Panc1 (cell line): ENCODE results near the gene PLEKHG4B. TPM values are rescaled to one million over a fixed set of nuclear protein-coding genes. Genes with fewer than 3 reads are reported as not detected.
"Not testable (repeated sequence)": the region's sequence is repeated elsewhere in the genome, so short reads cannot be mapped to it uniquely, and the experiment has no call there.

Experiments
- ATAC-seq: fragments of 200-7000 bp; cut with Tn5 transposase; 2 replicates; pipeline ENCODE4 v1.9.1; 2020; ENCODE audit warnings: mild to moderate bottlenecking, moderate library complexity
- BruUV-seq: library from RNA; stranded (reverse); fragments of 400-500 nt; replicated peaks from 2 replicates; lab custom pipeline; 2021; lab: Mats Ljungman, UMichigan
- CTCF ChIA-PET: fragments of 300-600 bp; sonication (Branson Sonifier 250); formaldehyde crosslinking; loops from one replicate; lab custom pipeline; 2022; ENCODE audit warnings: antibody characterized with exemption; lab: Charles Lee
- POLR2A ChIA-PET: fragments of 300-600 bp; sonication (Branson Sonifier 250); formaldehyde crosslinking; loops from one replicate; lab custom pipeline; 2022; ENCODE audit warnings: antibody characterized with exemption; lab: Charles Lee
- DNase-seq: peaks from one replicate; pipeline ENCODE4 v3.0.0-alpha.2; 2010; ENCODE audit warnings: low read depth, low spot score
- H3K27ac ChIP-seq: 2 replicates; pipeline ENCODE4 v1.5.1; 2011; ENCODE audit warnings: mild to moderate bottlenecking, low read length, inconsistent platforms
- H3K27me3 ChIP-seq: fragments of 200-500 bp; sonication (Bioruptor generic); 2 replicates; pipeline ENCODE4 v1.6.0; 2014; ENCODE audit warnings: low read length, inconsistent platforms; ENCODE audit not compliant: control insufficient read depth, insufficient read depth
- H3K36me3 ChIP-seq: fragments of 200-500 bp; sonication (Bioruptor generic); 2 replicates; pipeline ENCODE4 v1.5.1; 2014; ENCODE audit warnings: inconsistent platforms, mild to moderate bottlenecking, low read length, moderate library complexity; ENCODE audit not compliant: control insufficient read depth, insufficient read depth
- H3K4me1 ChIP-seq: 2 replicates; pipeline ENCODE4 v1.5.1; 2011; ENCODE audit warnings: inconsistent platforms, mild to moderate bottlenecking, low read length, moderate library complexity; ENCODE audit not compliant: control insufficient read depth, insufficient read depth
- H3K4me3 ChIP-seq, 2 experiments: 2 replicates each; pipeline ENCODE4 v1.5.1; 2011 to 2012; ENCODE audit warnings: low read depth in 2 of 2, low read length in 2 of 2, mild to moderate bottlenecking in 2 of 2, inconsistent platforms in 1 of 2, moderate library complexity in 1 of 2
- H3K9me3 ChIP-seq: fragments of 200-500 bp; sonication (Bioruptor generic); 2 replicates; pipeline ENCODE4 v1.5.1; 2014; ENCODE audit warnings: low read depth, mild to moderate bottlenecking, inconsistent platforms, low read length, moderate library complexity; ENCODE audit not compliant: control insufficient read depth, insufficient read depth
- POLR2AphosphoS5 ChIP-seq: IDR thresholded peaks from 2 replicates; pipeline ENCODE4 v1.6.1; 2012; ENCODE audit warnings: mild to moderate bottlenecking, low read depth, low read length, moderate library complexity
- SIN3A ChIP-seq: IDR thresholded peaks from 2 replicates; pipeline ENCODE4 v1.6.1; 2012; ENCODE audit warnings: low read depth, mild to moderate bottlenecking, low read length, moderate library complexity, borderline replicate concordance; ENCODE audit not compliant: insufficient read depth
- in situ Hi-C: cut with HindIII; loops from 2 replicates; pipeline ENCODE4 v1.10.0; 2016; ENCODE audit warnings: low sequenced_read_pairs, low pct_unique_long_range_greater_than_20kb
- intact Hi-C: fragments of 100-400 bp; cut with micrococcal nuclease; formaldehyde crosslinking; loops from one replicate; pipeline ENCODE4 v1.10.0; 2022; ENCODE audit not compliant: unreplicated experiment
- total RNA-seq: library from RNA; stranded (reverse); gene quantifications from one replicate; pipeline ENCODE4 v1.2.1, GENCODE V29; 2021; ENCODE audit not compliant: unreplicated experiment
- TF ChIP-seq, protein P1 (sequence below): fragments of 450-650 bp; IDR thresholded peaks from 2 replicates; pipeline ENCODE4 v1.5.1; 2017; ENCODE audit warnings: mild to moderate bottlenecking

Gene PLEKHG4B
- total RNA-seq, 1 experiment from 2014 or later, result 8.9 TPM

GRCh38 chr5:164244-164643 lies 72.3 kb downstream of the PLEKHG4B start:
- CTCF ChIA-PET, result no interaction called here
- Histone ChIP-seq H3K36me3 (no peaks in the 10 kb centered on the region), H3K4me1 (peaks cover 9% of the 10 kb centered on the region; the same call in 1 of the 2 replicates), H3K27me3 (no peaks in the 10 kb centered on the region), H3K9me3 (no peaks in the 10 kb centered on the region), H3K27ac (no peak overlapping the region), H3K4me3 (peak overlapping the region in 1 of 2 experiments; percentile 16; a peak in 1 of 4 replicates)
- in situ Hi-C loops (no loop called here), intact Hi-C loops (no loop called here)
- POLR2A ChIA-PET, result no interaction called here
- DNase-seq (no peak), ATAC-seq (peak; percentile 55; the same call in 1 of the 2 replicates)
- TF ChIP-seq POLR2AphosphoS5, result no peak
- no TSS peak for BruUV-seq

- H3K27ac ChIP-seq, H3K36me3 ChIP-seq, intact Hi-C loops, ATAC-seq, DNase-seq, H3K9me3 ChIP-seq, CTCF ChIA-PET, H3K4me1 ChIP-seq, POLR2A ChIA-PET, H3K27me3 ChIP-seq, BruUV-seq, in situ Hi-C loops: not testable (repeated sequence)
- H3K4me3 ChIP-seq, result peak overlapping the region in 1 of 2 experiments; percentile 16; a peak in 1 of 4 replicates
Observed at GRCh38 chr5:164783-165182, 72.8 kb downstream of the PLEKHG4B start.

DNA sequence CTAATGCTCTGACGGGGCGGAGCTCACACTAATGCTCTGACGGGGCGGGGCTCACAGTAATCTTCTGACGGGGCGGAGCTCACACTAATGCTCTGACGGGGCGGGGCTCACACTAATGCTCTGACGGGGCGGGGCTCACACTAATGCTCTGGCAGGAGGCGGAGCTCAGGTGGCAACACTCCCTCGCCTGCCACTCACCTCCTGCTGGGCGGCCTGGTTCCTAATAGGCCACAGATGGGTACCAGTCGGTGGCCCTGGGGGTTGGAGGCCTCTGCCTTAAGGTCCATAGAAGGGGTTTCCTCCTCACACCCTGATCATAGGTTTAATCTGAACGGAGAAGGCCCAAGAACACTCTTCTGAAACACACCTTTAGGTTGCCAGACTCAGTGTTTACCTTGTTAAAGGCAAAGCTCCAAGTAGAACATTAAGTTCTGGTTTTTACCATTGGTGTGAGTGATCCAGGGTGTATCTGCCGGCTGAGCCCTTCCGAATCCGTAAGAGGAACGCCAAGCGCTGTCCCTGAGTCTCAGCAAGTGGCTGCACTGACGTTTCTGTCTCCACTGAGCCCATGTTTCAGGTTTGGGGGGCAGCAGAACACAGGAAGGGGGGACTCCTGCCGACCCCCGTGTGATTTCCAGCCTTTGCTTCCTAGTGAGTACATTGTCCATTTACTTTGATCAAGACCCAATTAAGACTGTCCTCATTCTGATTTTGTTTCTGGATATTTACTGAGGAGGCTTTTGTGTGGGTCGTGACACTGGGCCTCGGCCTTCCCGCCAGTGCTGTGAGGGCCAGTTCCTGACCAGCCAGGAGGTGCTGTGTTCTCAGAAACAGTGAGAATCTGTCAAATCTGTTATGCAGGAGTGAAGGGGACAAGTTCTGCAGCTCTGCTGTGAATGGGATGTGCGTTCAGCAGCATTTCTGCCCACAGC lies 74.7 kb downstream of the PLEKHG4B start:
- DNase-seq (no peak), ATAC-seq (0 out of 2 replicates have a peak, but pooled peaks have one; percentile 27)
- Histone ChIP-seq H3K27me3 (no peaks in the 10 kb centered on the region), H3K4me1 (peaks cover 9% of the 10 kb centered on the region; the same call in 1 of the 2 replicates), H3K9me3 (no peaks in the 10 kb centered on the region), H3K36me3 (no peaks in the 10 kb centered on the region), H3K4me3 (no peak overlapping the region), H3K27ac (no peak overlapping the region)
- no TSS peak for BruUV-seq
- CTCF ChIA-PET, result no interaction called here
- no peak for TF ChIP-seq POLR2AphosphoS5
- POLR2A ChIA-PET, result no interaction called here
- in situ Hi-C loops, result no loop called here
- intact Hi-C loops, result no loop called here

DNA sequence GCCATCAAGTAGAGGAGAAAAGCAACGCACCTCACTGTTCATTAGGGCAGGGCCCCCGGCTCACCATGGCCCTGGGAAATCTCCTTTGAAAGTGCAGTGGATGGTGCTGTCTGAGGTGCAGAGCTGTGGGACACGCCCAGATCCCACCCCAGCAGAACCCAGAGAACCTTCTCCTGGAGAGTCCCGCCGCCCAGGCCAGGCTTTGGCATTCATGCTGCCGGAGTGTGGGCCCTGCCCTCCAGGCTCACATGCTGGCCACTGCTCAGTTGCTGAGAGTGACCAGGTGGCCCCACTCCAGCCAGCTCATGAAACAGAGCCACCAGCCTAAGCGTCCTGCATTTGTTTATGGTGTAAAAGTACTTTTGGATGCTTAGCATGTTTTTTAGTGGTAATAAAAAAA lies 75.5 kb downstream of the PLEKHG4B start:
- POLR2A ChIA-PET, result no interaction called here

More for the DNA sequence above, 75.5 kb downstream of the PLEKHG4B start:
- no peak overlapping the region for H3K4me3 ChIP-seq
- CTCF ChIA-PET, result no interaction called here
- TF ChIP-seq, protein P1, sequence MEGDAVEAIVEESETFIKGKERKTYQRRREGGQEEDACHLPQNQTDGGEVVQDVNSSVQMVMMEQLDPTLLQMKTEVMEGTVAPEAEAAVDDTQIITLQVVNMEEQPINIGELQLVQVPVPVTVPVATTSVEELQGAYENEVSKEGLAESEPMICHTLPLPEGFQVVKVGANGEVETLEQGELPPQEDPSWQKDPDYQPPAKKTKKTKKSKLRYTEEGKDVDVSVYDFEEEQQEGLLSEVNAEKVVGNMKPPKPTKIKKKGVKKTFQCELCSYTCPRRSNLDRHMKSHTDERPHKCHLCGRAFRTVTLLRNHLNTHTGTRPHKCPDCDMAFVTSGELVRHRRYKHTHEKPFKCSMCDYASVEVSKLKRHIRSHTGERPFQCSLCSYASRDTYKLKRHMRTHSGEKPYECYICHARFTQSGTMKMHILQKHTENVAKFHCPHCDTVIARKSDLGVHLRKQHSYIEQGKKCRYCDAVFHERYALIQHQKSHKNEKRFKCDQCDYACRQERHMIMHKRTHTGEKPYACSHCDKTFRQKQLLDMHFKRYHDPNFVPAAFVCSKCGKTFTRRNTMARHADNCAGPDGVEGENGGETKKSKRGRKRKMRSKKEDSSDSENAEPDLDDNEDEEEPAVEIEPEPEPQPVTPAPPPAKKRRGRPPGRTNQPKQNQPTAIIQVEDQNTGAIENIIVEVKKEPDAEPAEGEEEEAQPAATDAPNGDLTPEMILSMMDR, result no peak
- TF ChIP-seq POLR2AphosphoS5 (no peak), SIN3A (no peak)
- H3K36me3 ChIP-seq, result no peaks in the 10 kb centered on the region
- H3K27ac ChIP-seq, result no peak overlapping the region
- no TSS peak for BruUV-seq
- ATAC-seq (0 out of 2 replicates have a peak, but pooled peaks have one; percentile 11), DNase-seq (no peak)
- H3K4me1 ChIP-seq, result peaks cover 9% of the 10 kb centered on the region; the same call in 1 of the 2 replicates
- no peaks in the 10 kb centered on the region for H3K9me3 ChIP-seq
- intact Hi-C loops (no loop called here), in situ Hi-C loops (no loop called here)
- H3K27me3 ChIP-seq, result no peaks in the 10 kb centered on the region
